Uterus (tissue), 2 donors: ENCODE measurements around the gene GALNT9.
"Not testable (repeated sequence)": the region's sequence is repeated elsewhere in the genome, so short reads cannot be mapped to it uniquely, and the experiment has no call there.

Experiments used
- CTCF ChIP-seq, 4 experiments: fragments of 200-600 bp in 2 of 4; fragments of 450-650 bp in 2 of 4; sonication (generic) in 2 of 4; IDR thresholded peaks; one replicate each; pipeline ENCODE4 v1.5.1; 2016 to 2019; ENCODE audit warnings: antibody characterized with exemption in 4 of 4, mild to moderate bottlenecking in 2 of 4, moderate library complexity in 1 of 4
- POLR2A ChIP-seq, 2 donors: fragments of 450-650 bp; IDR thresholded peaks; one replicate each; pipeline ENCODE4 v1.6.1; 2016; ENCODE audit warnings: antibody characterized with exemption in 2 of 2, mild to moderate bottlenecking in 1 of 2, moderate library complexity in 1 of 2

DNA sequence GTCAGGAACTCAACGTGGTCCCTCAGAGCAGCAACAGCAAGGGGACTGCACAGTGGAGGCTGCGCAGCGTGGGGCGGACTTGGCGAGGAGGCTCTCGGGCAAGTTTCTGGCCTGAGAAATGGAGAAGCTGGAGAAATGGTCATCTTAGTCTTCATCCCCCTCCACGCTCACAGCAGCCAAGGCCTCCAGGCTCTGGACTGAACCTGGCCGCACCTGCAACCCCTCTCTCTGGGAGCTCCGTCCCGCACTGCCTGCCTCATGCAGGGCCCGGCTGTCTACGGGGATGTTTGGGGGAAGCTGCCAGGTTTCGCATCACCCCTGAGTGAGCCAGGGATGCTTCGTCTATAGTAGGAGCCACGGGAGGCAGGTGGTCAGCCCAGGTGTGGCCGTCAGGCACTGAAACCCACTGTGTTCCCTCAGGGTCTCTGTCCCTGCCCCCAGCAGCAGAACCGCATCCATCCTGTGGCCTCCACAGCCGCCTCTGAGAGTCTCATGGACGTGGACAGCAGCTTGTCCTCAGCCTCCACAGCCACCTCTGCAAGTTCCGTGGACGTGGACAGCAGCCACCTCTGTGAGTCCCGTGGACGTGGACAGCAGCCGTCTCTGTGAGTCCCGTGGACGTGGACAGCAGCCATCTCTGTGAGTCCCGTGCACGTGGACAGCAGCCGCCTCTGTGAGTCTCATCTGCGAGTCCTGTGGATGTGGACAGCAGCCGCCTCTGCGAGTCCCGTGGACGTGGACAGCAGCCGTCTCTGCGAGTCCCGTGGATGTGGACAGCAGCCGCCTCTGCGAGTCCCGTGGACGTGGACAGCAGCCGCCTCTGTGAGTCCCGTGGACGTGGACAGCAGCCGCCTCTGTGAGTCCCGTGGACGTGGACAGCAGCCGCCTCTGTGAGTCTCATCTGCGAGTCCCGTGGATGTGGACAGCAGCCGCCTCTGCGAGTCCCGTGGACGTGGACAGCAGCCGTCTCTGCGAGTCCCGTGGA, 29.1 kb upstream of the GALNT9 start:
- not testable (repeated sequence) for TF ChIP-seq CTCF, POLR2A (IDR thresholded peaks at IDR 0.05)
